ENCODE measurements around the gene NDST1. TPM values are rescaled to one million over a fixed set of nuclear protein-coding genes. Genes with fewer than 3 reads are reported as not detected.

Gene NDST1
- total and polyA plus RNA-seq, 2 of the 8 experiments (the other 6 are each of a cell fraction or from before 2014, with no cell fraction given) = 27.0 to 72.0 TPM

DNA sequence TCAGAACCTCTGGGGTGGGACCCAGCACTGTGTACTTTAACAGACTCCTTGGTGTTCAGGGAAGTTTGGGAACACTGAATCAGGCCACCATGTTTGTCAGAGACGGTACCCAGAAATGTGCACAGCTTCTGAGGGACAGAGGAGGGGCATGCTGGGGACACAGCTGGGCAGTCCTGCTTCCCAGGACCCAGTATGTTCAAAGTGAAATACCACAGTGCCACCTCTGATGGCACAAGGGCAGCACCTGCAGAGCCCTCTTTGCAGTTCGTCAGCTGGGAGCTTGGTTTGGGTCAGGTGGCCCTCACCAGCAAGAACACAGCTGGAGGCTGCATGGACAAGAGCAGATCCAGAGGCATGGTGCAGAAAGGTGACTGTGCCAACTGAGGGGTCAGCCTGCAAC, 51.2 kb downstream of the NDST1 start:
- Histone ChIP-seq H2AFZ (ENCODE audit: low read length) (no peak overlapping the region), H3K4ac (replicated peaks; ENCODE audit: insufficient read length, low read depth, low read length) (no peak overlapping the region), H4K20me1 (replicated peaks in 1 of 2; ENCODE audit: control insufficient read depth in 1 of 2, insufficient read depth in 2 of 2, low read length in 2 of 2) (peaks cover 0 to 2% of the 10 kb centered on the region in 2 experiments), H2AK5ac (ENCODE audit: low read depth, low read length) (peak overlapping the region; percentile 49; the same call in 1 of the 2 replicates), H2BK15ac (ENCODE audit: low read length) (no peak overlapping the region), H4K8ac (ENCODE audit: extremely low read depth, insufficient read depth, low read length) (peak overlapping the region; percentile 7; the same call in 1 of the 2 replicates), H3K79me1 (ENCODE audit: low read depth, low read length) (no peaks in the 10 kb centered on the region), H4K5ac (ENCODE audit: insufficient read length, low read depth, low read length) (no peak overlapping the region), H2BK5ac (ENCODE audit: low read depth, low read length) (no peak overlapping the region), H2BK120ac (replicated peaks; ENCODE audit: low read depth, low read length) (no peak overlapping the region), H3K9me3 (ENCODE audit: insufficient read depth in 2 of 2, low read depth in 1 of 2, low read length in 1 of 2) (no peaks in the 10 kb centered on the region; a peak in 1 of 4 replicates), H3K27me3 (replicated peaks in 1 of 4; ENCODE audit: control insufficient read depth in 3 of 4, extremely low read depth in 1 of 4, insufficient read depth in 3 of 4, low read length in 3 of 4) (no peaks in the 10 kb centered on the region), H3K4me1 (replicated peaks in 1 of 4; ENCODE audit: control insufficient read depth in 3 of 4, insufficient read depth in 4 of 4, low read length in 3 of 4) (peaks cover 2 to 9% (median 4%) of the 10 kb centered on the region in 4 experiments), H3K4me2 (ENCODE audit: insufficient read depth in 1 of 2, low read depth in 2 of 2, low read length in 2 of 2) (no peak overlapping the region), H2BK12ac (ENCODE audit: low read depth, low read length) (0 out of 2 replicates have a peak overlapping the region, but pooled peaks have one; percentile 68), H3K14ac (ENCODE audit: insufficient read length) (no peak overlapping the region), H3K18ac (ENCODE audit: extremely low read depth, low read length) (no peak overlapping the region), H3K23me2 (ENCODE audit: low read depth, low read length) (no peaks in the 10 kb centered on the region), H3K36me3 (ENCODE audit: control insufficient read depth in 2 of 4, insufficient read depth in 4 of 4, low read length in 3 of 4) (peaks cover 0 to 8% (median 5%) of the 10 kb centered on the region in 4 experiments; a peak in 6 of 8 replicates), H3K4me3 (ENCODE audit: extremely low read depth in 1 of 4, insufficient read depth in 2 of 4, low read depth in 3 of 4, low read length in 4 of 4) (no peak overlapping the region), H3K9ac (replicated peaks in 1 of 4; ENCODE audit: extremely low read depth in 1 of 4, low read depth in 3 of 4, low read length in 3 of 4) (no peak overlapping the region), H3K56ac (replicated peaks; ENCODE audit: insufficient read length, low read depth, low read length) (no peak overlapping the region), H3K23ac (ENCODE audit: insufficient read length) (no peak overlapping the region), H3K79me2 (ENCODE audit: control insufficient read depth in 1 of 2, insufficient read depth in 2 of 2, low read length in 2 of 2) (no peaks in the 10 kb centered on the region), H2BK20ac (ENCODE audit: low read length) (no peak overlapping the region), H3K27ac (ENCODE audit: low read depth, low read length) (no peak overlapping the region), H4K91ac (replicated peaks; ENCODE audit: insufficient read length, low read length) (no peak overlapping the region)
- no peak for FAIRE-seq
- no peak for DNase-seq (ENCODE audit: low read depth in 1 of 2, low spot score in 2 of 2)
- ChIA-PET CTCF (ENCODE audit: partially characterized antibody) (interaction anchor here (0.6 to 14.7 kb wide), 41 partner anchors 10 to 622 kb away, joined by 3 to 303 read pairs (median 13); partner anchors contain the start of genes IRGM, MYOZ3, NDST1 and RBM22), POLR2A (ENCODE audit: partially characterized antibody) (interaction anchor here (0.6 to 6.0 kb wide), 13 partner anchors 14 to 1212 kb away, joined by 3 to 28 read pairs (median 4); partner anchors contain the start of genes RBM22 and RPS14)
- no peak for TF ChIP-seq ZNF274 (IDR thresholded peaks at IDR 0.05; ENCODE audit: borderline replicate concordance, extremely low read depth, low read length)
- TF ChIP-seq ASH2L (IDR thresholded peaks at IDR 0.05; ENCODE audit: low read length) = no peak
- no peak for TF ChIP-seq EGR1 (IDR thresholded peaks at IDR 0.05; ENCODE audit: borderline replicate concordance, low read depth, low read length)
- TF ChIP-seq SP4 (IDR thresholded peaks at IDR 0.05; ENCODE audit: low read length) = no peak
- TF ChIP-seq JUND (IDR thresholded peaks at IDR 0.05; ENCODE audit: low read length) = no peak
- TF ChIP-seq, protein P1, sequence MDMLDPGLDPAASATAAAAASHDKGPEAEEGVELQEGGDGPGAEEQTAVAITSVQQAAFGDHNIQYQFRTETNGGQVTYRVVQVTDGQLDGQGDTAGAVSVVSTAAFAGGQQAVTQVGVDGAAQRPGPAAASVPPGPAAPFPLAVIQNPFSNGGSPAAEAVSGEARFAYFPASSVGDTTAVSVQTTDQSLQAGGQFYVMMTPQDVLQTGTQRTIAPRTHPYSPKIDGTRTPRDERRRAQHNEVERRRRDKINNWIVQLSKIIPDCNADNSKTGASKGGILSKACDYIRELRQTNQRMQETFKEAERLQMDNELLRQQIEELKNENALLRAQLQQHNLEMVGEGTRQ (IDR thresholded peaks at IDR 0.05; ENCODE audit: low read length) = no peak
- no peak for TF ChIP-seq CTBP2 (IDR thresholded peaks at IDR 0.05; ENCODE audit: borderline replicate concordance, insufficient read depth, insufficient read length, low read length)
- no peak for TF ChIP-seq SRF (IDR thresholded peaks at IDR 0.05; ENCODE audit: low read depth, low read length)
- TF ChIP-seq CBX8 (IDR thresholded peaks at IDR 0.05; ENCODE audit: borderline replicate concordance, low read depth, low read length) = no peak
- TF ChIP-seq POLR2A (IDR thresholded peaks at IDR 0.05; ENCODE audit: control extremely low read depth in 1 of 2, low read depth in 2 of 2, low read length in 2 of 2) = no peak
- TF ChIP-seq TAF7 (optimal IDR thresholded peaks at IDR 0.05; ENCODE audit: borderline replicate concordance, low read depth, low read length) = no peak
- WGBS, 2 experiments (ENCODE audit: extremely low coverage in 1 of 2, insufficient coverage in 1 of 2, insufficient read length in 1 of 2, insufficient replicate concordance in 2 of 2, low coverage in 1 of 2, low lambda C conversion rate in 2 of 2, missing lambda C conversion rate in 1 of 2) = 95% methylated on average over 2 of the region's 2 CpGs; no CpG with 5 or more reads in 1 of the 2 experiments
